Measurements from ENCODE around the gene FTCD.

FTCD gene

DNA sequence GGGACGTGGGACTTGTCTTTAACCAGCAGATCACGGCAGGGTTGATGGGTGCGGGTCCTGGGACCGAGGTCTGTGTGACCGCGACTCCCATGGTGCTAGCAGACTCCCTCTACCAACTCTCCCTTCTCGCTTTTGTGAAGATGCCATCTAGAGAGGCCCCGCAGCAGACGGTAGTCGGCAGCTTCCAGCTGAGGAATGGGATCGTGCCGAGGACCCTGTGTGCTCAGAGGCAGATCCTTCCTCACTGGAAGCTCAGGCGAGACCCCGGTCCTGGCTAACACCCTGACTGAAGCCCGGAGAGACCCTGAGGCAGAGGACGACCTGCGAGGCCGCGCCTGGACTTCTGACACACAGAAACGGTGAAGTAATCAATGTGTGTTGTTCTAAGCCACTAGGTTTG is 41.4 kb upstream of the FTCD start:
- in situ Hi-C loops (cut with MboI; ENCODE audit: low pct_unique_long_range_greater_than_20kb, low sequenced_read_pairs, unreplicated experiment), result no loop called here
- TF ChIP-seq, protein P1, sequence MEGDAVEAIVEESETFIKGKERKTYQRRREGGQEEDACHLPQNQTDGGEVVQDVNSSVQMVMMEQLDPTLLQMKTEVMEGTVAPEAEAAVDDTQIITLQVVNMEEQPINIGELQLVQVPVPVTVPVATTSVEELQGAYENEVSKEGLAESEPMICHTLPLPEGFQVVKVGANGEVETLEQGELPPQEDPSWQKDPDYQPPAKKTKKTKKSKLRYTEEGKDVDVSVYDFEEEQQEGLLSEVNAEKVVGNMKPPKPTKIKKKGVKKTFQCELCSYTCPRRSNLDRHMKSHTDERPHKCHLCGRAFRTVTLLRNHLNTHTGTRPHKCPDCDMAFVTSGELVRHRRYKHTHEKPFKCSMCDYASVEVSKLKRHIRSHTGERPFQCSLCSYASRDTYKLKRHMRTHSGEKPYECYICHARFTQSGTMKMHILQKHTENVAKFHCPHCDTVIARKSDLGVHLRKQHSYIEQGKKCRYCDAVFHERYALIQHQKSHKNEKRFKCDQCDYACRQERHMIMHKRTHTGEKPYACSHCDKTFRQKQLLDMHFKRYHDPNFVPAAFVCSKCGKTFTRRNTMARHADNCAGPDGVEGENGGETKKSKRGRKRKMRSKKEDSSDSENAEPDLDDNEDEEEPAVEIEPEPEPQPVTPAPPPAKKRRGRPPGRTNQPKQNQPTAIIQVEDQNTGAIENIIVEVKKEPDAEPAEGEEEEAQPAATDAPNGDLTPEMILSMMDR (IDR thresholded peaks at IDR 0.05; ENCODE audit: extremely low read depth, insufficient read depth, missing control alignments), result no peak
- DNase-seq (ENCODE audit: low spot score), result no peak

DNA sequence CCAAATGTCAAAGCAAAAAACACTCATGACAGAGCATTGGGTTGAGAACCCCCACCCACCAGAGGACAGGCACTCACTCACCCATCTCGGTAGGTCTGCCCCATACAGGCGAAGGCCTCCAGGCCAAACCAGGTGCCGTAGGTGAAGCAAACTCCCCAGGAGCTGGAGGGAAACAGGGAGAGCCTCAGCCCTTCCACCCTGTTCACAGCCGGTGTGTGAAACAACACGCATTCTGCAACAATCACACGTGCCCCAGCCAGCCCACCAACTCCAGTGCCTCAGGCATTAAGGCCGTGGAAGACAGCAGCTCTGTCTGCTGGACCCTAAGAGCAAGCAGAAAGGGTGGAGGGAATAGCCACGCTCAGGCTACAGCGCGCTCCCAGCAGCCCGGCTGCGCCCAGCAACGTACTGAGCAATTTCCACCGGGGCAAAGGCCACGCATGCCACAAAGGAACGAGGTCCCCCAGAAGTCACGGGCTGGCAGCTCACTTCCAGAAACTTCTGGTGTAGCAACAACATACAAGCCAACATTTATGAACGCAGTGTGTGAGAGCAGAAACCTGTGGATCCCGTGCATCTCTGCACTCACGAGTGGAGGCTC is 40.3 kb upstream of the FTCD start:
- no peak for DNase-seq (ENCODE audit: low spot score)
- in situ Hi-C loops (cut with MboI; ENCODE audit: low pct_unique_long_range_greater_than_20kb, low sequenced_read_pairs, unreplicated experiment), result no loop called here
- TF ChIP-seq, protein P1 (IDR thresholded peaks at IDR 0.05; ENCODE audit: extremely low read depth, insufficient read depth, missing control alignments), result no peak

DNA sequence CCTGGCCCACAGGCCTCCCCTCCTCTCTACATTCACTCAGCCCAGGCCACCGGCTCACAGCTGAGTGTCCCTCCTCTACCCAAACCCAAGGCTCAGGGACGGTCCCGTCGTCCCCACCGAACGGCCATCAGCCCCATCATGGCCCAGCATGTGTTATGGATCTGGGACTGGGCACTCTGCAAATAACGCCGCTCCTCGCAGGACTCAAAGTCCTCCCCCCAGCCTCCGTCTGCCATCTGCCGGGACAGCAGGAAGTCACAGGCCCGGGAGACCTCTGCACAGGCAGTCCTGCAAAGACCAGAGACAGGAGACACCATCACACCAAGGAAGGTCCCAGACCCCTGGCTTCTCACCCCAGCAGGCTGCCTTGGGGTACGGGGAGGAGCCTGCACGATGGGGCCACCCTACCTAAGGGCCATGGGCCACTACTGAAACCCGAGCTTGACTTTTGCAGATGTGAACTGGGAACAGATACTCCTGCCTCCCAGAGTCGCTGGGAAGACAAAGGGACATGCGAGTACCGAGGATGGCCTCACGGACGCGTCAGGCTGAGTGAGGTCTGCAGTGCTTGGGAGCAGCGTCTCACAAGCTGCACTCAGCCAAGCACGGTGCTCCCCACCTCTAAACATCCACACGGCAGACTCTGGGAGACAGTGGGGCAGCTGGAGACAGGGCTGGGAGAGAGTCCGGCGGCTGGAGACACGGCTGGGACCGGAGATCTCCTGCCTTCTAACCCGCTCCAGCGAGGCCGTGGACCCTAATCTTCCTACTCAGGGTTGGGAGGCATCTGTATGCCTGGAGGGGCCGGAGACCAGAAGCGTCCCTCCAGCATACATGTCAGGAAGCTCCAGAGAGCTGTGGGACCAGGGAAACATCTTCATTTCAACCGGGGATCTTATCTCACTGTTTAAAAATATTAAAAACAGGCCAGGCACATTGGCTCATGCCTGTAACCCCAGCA is 39.3 kb upstream of the FTCD start:
- no peak for DNase-seq (ENCODE audit: low spot score)
- TF ChIP-seq, protein P1 (IDR thresholded peaks at IDR 0.05; ENCODE audit: extremely low read depth, insufficient read depth, missing control alignments), result no peak
- in situ Hi-C loops (cut with MboI; ENCODE audit: low pct_unique_long_range_greater_than_20kb, low sequenced_read_pairs, unreplicated experiment), result no loop called here

DNA sequence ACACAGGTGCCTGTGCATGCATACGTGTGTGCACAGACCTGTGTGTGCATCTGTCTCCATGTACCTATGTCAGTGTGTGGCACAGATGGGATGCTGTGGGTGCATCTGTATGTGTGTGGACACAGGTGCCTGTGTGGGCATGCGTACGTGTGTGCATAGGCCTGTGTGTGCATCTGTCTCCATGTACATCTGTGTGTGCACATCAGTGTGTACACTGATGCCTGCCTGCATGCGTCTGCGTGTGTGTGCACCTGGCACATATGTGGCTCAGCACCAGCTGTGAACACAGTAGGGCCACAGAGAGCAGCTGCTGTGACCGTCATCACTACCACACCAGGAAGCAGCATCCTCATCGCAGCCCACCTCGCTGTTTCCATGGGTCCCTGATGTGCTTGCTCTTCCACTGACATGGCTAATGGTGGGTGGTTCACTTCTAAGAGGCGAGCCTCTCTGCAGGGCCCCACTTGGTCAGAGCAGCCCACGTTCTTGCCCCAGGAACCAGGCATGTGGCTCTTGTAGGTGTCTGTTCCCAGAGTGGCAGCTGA is 38.5 kb upstream of the FTCD start:
- DNase-seq (ENCODE audit: low spot score), result no peak

DNA sequence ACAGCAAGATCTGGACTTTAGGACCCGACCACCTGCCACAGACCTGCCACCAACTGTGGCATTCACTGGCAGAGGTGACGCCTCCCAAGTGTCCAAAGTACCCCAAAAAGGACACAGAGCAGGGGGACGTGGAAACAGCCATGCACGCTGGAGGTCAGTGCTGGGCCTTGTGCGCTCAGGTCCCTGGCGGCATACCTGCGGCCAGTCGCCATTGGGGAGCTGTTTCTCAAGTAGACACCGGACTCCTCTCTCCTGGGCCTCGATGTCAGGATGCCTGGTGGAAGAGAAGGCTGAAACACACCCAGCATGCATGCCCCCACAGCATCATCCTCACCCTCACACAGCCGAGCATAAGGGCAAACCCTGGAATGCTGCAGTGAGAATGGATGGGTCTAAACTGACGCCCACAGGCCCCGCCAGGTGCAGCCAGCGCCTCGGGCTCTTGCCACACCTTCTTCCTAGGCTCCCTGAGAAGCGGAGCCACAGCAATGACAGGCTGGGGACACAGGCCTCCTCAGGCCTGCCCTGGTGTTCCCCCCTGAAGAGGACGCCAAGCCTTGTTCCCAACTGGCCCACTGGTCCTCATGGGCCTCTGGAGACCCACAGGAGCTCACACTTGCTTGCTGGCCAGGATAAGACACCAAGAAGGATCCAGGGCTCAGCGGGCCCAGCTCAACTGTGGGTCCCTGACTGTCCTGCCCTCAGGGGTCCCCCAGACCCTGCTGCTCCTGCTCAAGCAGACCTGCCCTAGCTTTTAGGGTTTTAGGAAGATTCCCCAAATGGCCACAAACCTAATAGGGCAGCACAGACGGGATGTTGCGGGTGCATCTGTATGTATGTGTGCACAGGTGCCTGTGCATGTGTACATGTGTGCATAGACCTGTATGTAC is 36.6 kb upstream of the FTCD start:
- in situ Hi-C loops (cut with MboI; ENCODE audit: low pct_unique_long_range_greater_than_20kb, low sequenced_read_pairs, unreplicated experiment), result no loop called here
- DNase-seq (ENCODE audit: low spot score), result no peak
- TF ChIP-seq, protein P1 (IDR thresholded peaks at IDR 0.05; ENCODE audit: extremely low read depth, insufficient read depth, missing control alignments), result no peak

More for the DNA sequence above, 38.5 kb upstream of the FTCD start:
- in situ Hi-C loops (cut with MboI; ENCODE audit: low pct_unique_long_range_greater_than_20kb, low sequenced_read_pairs, unreplicated experiment), result no loop called here
- TF ChIP-seq, protein P1 (IDR thresholded peaks at IDR 0.05; ENCODE audit: extremely low read depth, insufficient read depth, missing control alignments), result no peak

DNA sequence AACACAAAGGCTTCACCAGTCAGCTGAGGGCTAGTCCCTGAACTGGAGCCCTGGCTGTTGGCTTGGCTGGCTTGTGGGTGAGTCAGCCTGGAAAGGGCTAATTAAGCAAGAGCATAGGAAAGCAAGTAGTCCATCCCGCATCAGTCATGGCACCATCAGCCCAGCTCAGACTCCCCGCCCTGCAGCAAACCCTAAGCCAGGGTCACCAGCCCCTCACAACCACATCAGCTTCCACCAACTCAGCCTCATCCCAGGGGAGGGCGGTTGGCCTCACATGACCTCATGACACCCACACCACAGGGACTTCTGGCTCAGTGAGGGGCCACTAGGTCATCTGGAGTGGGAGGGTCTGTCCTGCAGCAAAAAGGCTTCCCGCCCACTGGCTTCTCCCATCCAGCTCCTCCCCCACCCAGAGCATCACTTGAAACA is 35.9 kb upstream of the FTCD start:
- DNase-seq (ENCODE audit: low spot score), result no peak
- TF ChIP-seq, protein P1 (IDR thresholded peaks at IDR 0.05; ENCODE audit: extremely low read depth, insufficient read depth, missing control alignments), result no peak
- in situ Hi-C loops (cut with MboI; ENCODE audit: low pct_unique_long_range_greater_than_20kb, low sequenced_read_pairs, unreplicated experiment), result no loop called here
